Large intestine (tissue), 3 donors: ENCODE measurements around the gene NOS1. TPM values are rescaled to one million over a fixed set of nuclear protein-coding genes. Genes with fewer than 3 reads are reported as not detected.

Experiments used
- DNase-seq, 2 donors: peaks; one replicate each; pipeline versions ENCODE4 v3.0.0 to v3.0.0-alpha.2; 2013
- H3K27ac ChIP-seq: one replicate; pipeline ENCODE4 v1.5.1; 2013; ENCODE audit warnings: low read length
- H3K27me3 ChIP-seq: 2 replicates; pipeline ENCODE4 v1.6.1; 2013; ENCODE audit warnings: low read length; ENCODE audit not compliant: control insufficient read depth, insufficient read depth
- H3K36me3 ChIP-seq: 2 replicates; pipeline ENCODE4 v1.6.1; 2013; ENCODE audit warnings: low read length; ENCODE audit not compliant: control insufficient read depth, insufficient read depth
- H3K4me1 ChIP-seq: one replicate; pipeline ENCODE4 v1.6.1; 2013; ENCODE audit warnings: low read length; ENCODE audit not compliant: control insufficient read depth, insufficient read depth
- H3K4me3 ChIP-seq: one replicate; pipeline ENCODE4 v1.5.1; 2013; ENCODE audit warnings: low read length
- H3K9me3 ChIP-seq: one replicate; pipeline ENCODE4 v1.6.1; 2013; ENCODE audit warnings: mild to moderate bottlenecking, low read depth, low read length, moderate library complexity; ENCODE audit not compliant: control insufficient read depth
- WGBS: methylation state at CpG from one replicate; pipeline ENCODE4 v1.1.5; 2013; ENCODE audit warnings: low lambda C conversion rate; ENCODE audit not compliant: insufficient coverage; 5-methylcytosine and 5-hydroxymethylcytosine counted together
- polyA plus RNA-seq: library from polyadenylated mRNA; unstranded; fragments of 120-200 nt; gene quantifications from one replicate; pipeline ENCODE4 v1.2.1, GENCODE V29; 2013

Gene NOS1
- polyA plus RNA-seq, 1 donor = 11.5 TPM

DNA sequence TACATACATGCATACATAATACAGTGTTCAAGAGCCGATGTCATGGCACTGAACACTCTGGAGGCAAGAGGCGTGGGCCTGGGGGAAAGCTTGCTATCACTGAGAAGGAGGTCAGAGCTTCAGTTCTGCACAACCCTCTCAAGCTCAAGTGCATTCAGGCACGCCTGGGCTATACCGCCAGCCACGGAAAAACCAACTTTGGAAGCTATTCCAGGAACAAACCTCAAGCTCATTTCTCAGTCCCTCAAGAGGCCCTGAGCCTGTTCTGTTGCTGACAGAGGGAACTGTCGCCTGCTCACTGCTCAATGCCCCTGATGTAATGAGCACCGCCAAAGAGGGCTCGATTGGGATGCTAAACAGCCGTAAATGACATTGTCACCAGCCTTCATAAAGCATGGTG is 9.2 kb downstream of the NOS1 start:
- H3K27ac ChIP-seq = no peak overlapping the region
- no CpG with 5 or more reads among the region's 9 CpGs for WGBS
- no peak overlapping the region for H3K4me3 ChIP-seq
- H3K4me1 ChIP-seq = no peaks in the 10 kb centered on the region
- H3K9me3 ChIP-seq = no peaks in the 10 kb centered on the region
- H3K27me3 ChIP-seq = peaks cover 13% of the 10 kb centered on the region
- DNase-seq = no peak
- no peaks in the 10 kb centered on the region for H3K36me3 ChIP-seq

DNA sequence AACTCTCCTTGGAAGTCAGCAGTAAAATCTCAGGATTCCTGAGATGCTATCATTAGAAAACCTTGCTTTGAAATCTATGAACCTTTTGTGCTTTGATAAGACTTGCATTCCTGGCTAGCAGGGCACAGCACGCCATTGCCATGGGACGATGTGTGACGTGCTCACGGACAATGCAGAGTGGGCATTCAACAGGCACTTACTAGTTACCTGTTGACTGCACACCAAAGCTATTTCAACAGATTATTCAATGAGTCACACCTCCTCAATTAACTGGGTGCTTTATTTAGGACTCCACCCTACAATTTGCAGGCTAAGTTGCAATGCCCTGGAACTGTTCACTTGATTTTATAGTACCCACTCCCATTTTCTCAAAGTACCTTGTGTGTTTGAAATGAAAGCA is 11.3 kb downstream of the NOS1 start:
- no CpG with 5 or more reads among the region's 4 CpGs for WGBS
- H3K27me3 ChIP-seq = peaks cover 7% of the 10 kb centered on the region
- no peaks in the 10 kb centered on the region for H3K36me3 ChIP-seq
- H3K4me3 ChIP-seq = no peak overlapping the region
- H3K4me1 ChIP-seq = no peaks in the 10 kb centered on the region
- DNase-seq = no peak
- no peaks in the 10 kb centered on the region for H3K9me3 ChIP-seq
- no peak overlapping the region for H3K27ac ChIP-seq

DNA sequence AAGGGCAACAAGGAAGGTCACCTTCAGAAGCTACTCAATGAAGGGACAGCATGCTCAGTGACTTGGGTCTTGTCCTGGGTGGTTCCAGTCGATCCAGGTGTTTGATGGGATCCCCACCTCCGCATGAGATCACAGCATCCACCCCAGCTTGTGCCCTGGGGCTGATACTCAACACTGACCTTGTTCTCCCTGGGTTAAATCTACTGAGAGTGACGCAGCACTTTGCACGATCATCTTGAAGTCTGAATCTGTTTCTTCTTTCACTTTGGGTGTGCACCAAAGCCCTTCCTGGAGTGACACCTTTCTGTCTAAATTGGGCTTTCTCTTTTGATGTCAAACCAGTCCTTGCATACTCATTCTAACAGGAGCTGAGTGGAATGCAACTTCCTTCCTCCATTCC is 13.8 kb downstream of the NOS1 start:
- Histone ChIP-seq H3K27me3 (peaks cover 5% of the 10 kb centered on the region), H3K4me1 (no peaks in the 10 kb centered on the region), H3K9me3 (no peaks in the 10 kb centered on the region), H3K36me3 (no peaks in the 10 kb centered on the region), H3K27ac (no peak overlapping the region), H3K4me3 (no peak overlapping the region)
- DNase-seq = no peak
- WGBS = 67% methylated on average over 2 of the region's 4 CpGs

DNA sequence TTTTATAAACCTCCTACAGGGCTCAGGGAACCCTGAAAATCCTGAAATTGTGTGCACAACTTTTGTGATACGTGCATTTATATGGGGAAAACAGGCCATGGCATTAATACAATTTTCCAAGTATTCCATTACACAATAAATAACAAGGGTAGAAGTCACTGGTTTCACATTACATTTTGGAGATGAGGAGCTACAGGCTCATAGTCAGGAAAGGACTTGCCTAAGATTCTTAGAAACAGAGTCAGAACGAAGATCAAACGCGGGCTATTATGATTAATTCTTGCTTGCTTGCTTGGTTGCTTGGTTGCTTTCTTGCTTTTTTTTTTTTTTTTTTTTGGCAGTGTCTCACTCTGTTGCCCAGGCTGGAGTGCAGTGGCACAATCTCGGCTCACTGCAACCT is 16.7 kb downstream of the NOS1 start:
- no peaks in the 10 kb centered on the region for H3K27me3 ChIP-seq
- H3K4me1 ChIP-seq = no peaks in the 10 kb centered on the region
- no peak overlapping the region for H3K27ac ChIP-seq
- no peak overlapping the region for H3K4me3 ChIP-seq
- DNase-seq = no peak
- WGBS = 100% methylated on average over 1 of the region's 5 CpGs
- H3K36me3 ChIP-seq = no peaks in the 10 kb centered on the region
- no peaks in the 10 kb centered on the region for H3K9me3 ChIP-seq

DNA sequence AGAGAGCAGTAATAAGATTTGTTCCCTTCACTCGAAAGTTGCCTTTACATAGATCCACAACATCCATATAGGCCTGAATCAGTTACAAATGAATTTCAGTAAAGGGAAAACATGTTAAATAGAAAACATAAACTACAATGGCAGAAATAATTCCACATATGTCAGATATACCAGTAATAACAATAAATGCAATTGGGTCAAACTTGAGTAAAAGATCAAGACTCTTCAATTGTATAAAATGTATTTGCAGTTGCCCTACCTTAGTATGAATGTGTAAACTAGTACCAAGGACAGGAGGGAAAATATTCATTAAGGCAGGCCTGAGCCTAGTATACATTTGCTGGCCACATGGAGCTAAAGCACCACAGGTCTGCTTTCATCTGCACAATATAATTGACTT is 17.6 kb downstream of the NOS1 start:
- H3K9me3 ChIP-seq = no peaks in the 10 kb centered on the region
- no peak overlapping the region for H3K27ac ChIP-seq
- no peak overlapping the region for H3K4me3 ChIP-seq
- WGBS = 100% methylated on average over 1 of the region's 1 CpG
- no peaks in the 10 kb centered on the region for H3K36me3 ChIP-seq
- no peaks in the 10 kb centered on the region for H3K27me3 ChIP-seq
- no peaks in the 10 kb centered on the region for H3K4me1 ChIP-seq
- no peak for DNase-seq

DNA sequence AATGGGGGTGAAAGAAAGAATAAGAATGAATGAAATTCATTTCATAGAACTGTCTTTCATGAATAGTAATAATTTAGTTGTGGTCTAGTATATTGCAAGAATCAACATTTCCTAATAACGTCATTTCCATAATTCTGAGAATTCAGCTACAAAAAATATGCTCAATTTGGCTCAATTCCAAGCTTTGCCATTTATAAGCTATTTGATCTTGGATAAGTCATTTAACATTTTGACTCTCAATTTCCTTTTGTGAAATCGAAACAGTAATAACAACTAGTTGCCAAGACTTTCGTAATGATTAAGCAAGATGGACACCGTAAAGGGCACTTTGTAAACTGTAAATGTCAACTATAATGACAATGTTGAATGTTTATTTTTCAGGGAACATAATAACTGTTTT is 18.1 kb downstream of the NOS1 start:
- Histone ChIP-seq H3K27me3 (no peaks in the 10 kb centered on the region), H3K4me1 (no peaks in the 10 kb centered on the region), H3K4me3 (no peak overlapping the region), H3K27ac (no peak overlapping the region), H3K36me3 (no peaks in the 10 kb centered on the region), H3K9me3 (no peaks in the 10 kb centered on the region)
- no peak for DNase-seq
- WGBS = 59% methylated on average over 3 of the region's 4 CpGs

- H3K36me3 ChIP-seq = no peaks in the 10 kb centered on the region
- H3K4me3 ChIP-seq = no peak overlapping the region
- H3K9me3 ChIP-seq = no peaks in the 10 kb centered on the region
- no peak overlapping the region for H3K27ac ChIP-seq
- no peak for DNase-seq
- no CpG with 5 or more reads among the region's 2 CpGs for WGBS
- H3K4me1 ChIP-seq = no peaks in the 10 kb centered on the region
- H3K27me3 ChIP-seq = no peaks in the 10 kb centered on the region
Measured at GRCh38 chr12:117342682-117343081, 18.7 kb downstream of the NOS1 start.

DNA sequence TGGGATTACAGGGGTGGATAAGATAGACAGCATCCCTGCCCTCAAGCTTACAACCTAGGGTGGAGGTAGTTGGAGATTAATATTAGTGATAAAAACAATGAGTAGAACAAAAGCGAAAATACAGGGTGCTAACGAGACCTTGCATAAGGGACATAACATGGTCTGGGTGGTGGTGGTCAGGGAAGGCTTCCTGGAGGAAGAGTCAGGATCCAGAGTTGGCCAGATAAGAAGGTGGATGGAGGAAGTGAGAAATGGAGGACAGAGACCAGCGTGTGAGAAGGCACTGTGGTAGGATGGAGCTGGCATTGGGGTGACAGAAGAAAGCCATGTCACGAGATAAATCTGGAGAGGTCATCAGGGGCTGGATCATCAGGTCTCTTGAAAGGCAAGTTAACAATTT is 19.2 kb downstream of the NOS1 start:
- Histone ChIP-seq H3K36me3 (no peaks in the 10 kb centered on the region), H3K4me3 (no peak overlapping the region), H3K27ac (no peak overlapping the region), H3K4me1 (no peaks in the 10 kb centered on the region), H3K27me3 (no peaks in the 10 kb centered on the region), H3K9me3 (no peaks in the 10 kb centered on the region)
- 87% methylated on average over 3 of the region's 4 CpGs for WGBS
- no peak for DNase-seq

GRCh38 chr12:117339104-117339503 is 22.3 kb downstream of the NOS1 start:
- H3K4me1 ChIP-seq = no peaks in the 10 kb centered on the region
- peaks cover 5% of the 10 kb centered on the region for H3K27me3 ChIP-seq
- no peaks in the 10 kb centered on the region for H3K9me3 ChIP-seq
- H3K27ac ChIP-seq = no peak overlapping the region
- H3K36me3 ChIP-seq = no peaks in the 10 kb centered on the region
- WGBS = 0% methylated on average over 1 of the region's 4 CpGs
- H3K4me3 ChIP-seq = no peak overlapping the region
- no peak for DNase-seq

GRCh38 chr12:117334855-117335587 is 26.4 kb downstream of the NOS1 start:
- H3K36me3 ChIP-seq = no peaks in the 10 kb centered on the region
- WGBS = 49% methylated on average over 4 of the region's 21 CpGs
- no peak overlapping the region for H3K27ac ChIP-seq
- no peaks in the 10 kb centered on the region for H3K9me3 ChIP-seq
- no peak overlapping the region for H3K4me3 ChIP-seq
- no peak for DNase-seq
- H3K27me3 ChIP-seq = peaks cover 13% of the 10 kb centered on the region
- no peaks in the 10 kb centered on the region for H3K4me1 ChIP-seq

GRCh38 chr12:117334051-117334450 is 27.4 kb downstream of the NOS1 start:
- Histone ChIP-seq H3K27me3 (peaks cover 13% of the 10 kb centered on the region), H3K36me3 (no peaks in the 10 kb centered on the region), H3K4me3 (no peak overlapping the region)

More at GRCh38 chr12:117334051-117334450, 27.4 kb downstream of the NOS1 start:
- H3K4me1 ChIP-seq = no peaks in the 10 kb centered on the region
- no peak overlapping the region for H3K27ac ChIP-seq
- DNase-seq = no peak
- H3K9me3 ChIP-seq = no peaks in the 10 kb centered on the region
- no CpG with 5 or more reads among the region's 3 CpGs for WGBS
